HG03280 (cell line): ENCODE data around the gene TTLL9.

Source experiments
- ATAC-seq: cut with Tn5 transposase; IDR thresholded peaks from one replicate; pipeline ENCODE4 v1.9.1; 2021; ENCODE audit warnings: mild to moderate bottlenecking, moderate library complexity; ENCODE audit not compliant: unreplicated experiment

TTLL9 gene

GRCh38 chr20:31972471-31973021 is 102.1 kb downstream of the TTLL9 start:
- ATAC-seq: no peak

- no peak for ATAC-seq
Measured at GRCh38 chr20:31974296-31974695, 103.9 kb downstream of the TTLL9 start.

GRCh38 chr20:31974951-31975487 is 104.6 kb downstream of the TTLL9 start:
- no peak for ATAC-seq

DNA sequence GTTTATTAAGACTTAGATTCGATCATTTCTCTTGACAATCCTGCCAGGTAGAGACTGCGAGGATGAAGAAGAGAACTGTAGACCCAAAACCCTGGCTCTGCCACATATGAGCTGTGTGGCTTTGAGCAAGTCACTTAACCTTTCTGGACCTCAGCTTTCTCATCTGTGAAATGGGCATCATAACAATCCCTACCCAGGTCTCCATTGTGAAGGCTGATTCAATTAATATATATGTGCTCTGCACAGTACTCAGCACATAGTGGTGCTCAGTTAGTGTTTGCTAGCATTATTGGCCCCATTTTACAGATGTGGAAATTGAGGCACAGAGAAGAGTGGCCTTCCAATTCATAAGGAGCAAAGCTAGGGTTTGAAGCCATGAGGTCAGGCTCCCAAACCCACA is 105.4 kb downstream of the TTLL9 start:
- ATAC-seq: no peak

- ATAC-seq: no peak
Measured at GRCh38 chr20:31977080-31977479, 106.6 kb downstream of the TTLL9 start.

DNA sequence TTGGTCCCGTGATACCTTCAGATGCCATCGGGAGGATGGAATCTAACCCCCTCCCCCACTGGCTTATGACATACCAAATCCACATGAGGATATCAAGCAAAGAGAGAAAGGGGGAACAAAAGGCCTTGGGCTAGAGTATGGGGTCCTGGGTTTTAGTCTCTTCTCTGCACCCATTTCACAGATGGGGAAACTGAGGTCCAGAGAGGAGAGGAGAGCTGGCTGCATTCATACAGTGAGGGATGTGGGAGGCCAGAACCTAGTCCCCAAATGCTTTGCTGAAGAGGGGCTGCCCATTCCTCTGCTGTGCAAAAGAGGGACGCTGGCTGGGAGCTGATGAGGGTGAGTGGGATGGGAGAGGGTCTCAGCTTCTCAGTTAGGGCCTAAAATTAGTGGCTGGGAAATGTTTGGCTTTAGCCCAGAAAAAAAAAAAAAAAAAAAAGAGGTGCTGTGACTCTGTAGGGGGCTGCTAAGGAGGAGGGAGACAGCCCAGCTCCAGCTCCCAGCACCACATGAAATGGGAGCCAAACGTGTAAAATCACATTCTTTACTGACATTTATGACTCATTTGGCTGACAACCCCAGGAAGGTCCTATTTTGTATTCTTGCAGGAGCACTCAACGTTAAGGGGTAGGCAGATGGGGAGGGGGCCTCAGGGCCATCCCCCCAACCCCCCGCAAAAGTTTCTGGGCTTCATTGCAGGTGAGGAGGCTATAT is 109.4 kb downstream of the TTLL9 start:
- no peak for ATAC-seq

DNA sequence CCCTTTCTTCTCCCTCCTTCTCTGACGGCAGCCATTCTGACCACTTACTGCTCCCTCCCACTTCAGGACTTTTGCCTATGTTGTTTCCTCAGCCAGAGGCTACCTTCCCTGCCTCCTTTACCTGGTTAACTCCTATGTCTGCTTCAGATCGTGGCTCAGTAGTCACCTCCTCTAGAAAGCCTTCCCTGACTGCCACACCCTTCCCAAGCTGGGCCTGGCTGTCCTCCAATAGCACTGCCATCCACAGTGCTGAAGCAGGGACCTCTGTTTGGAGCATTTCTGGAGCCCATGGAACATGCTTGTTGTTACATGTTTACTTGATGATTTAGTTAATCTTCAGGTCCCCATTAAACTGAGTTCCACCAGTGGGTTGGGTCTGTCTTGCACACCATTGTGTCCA is 111.3 kb downstream of the TTLL9 start:
- no peak for ATAC-seq

GRCh38 chr20:31984981-31985471 is 114.6 kb downstream of the TTLL9 start:
- no peak for ATAC-seq

DNA sequence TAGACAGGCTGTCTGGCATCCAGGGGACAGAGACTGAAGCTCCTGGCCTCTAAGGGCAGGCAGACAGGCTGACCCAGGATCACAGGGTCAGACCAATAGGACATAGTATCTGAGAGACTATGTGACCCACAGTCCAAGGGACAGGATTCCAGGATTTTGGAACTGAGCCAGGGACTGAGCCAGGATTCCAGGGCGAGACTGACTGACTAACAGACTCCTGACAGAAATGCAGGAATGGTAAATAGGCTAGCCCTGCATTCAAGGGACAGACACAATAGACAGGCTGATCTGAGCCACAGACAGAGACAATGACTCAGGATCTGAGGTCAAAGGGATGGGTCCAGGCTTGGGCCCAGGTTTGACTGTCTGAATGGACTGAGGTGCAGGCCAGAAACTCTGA is 117.3 kb downstream of the TTLL9 start:
- no peak for ATAC-seq

DNA sequence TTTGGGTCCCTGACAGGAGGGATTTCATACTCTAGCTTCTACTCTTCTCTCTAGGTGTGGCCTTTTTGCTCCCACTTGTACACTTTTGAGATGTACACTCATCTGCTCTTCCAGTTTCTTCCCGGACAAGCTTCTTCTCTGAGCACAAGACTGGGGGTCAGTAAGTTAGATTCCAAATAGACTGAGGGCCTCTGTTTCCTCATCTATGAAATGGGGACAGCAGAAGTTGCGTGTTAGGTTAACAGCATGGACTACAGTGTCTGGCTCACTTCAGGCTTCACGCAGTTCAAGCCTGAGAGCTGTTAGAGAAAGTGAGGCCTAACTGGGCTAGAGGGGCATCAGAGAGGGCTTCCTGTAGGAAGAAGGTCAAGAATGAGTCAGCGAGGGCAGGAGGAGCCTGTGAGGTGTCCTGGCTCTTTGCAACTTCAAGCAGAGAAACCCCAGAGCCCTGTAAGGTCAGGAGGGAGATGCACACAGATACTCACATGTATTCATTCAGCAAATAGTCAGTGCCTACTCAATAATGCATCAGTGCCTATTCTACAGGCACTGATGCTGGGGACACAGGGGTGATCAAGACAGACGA is 118.1 kb downstream of the TTLL9 start:
- ATAC-seq: no peak

DNA sequence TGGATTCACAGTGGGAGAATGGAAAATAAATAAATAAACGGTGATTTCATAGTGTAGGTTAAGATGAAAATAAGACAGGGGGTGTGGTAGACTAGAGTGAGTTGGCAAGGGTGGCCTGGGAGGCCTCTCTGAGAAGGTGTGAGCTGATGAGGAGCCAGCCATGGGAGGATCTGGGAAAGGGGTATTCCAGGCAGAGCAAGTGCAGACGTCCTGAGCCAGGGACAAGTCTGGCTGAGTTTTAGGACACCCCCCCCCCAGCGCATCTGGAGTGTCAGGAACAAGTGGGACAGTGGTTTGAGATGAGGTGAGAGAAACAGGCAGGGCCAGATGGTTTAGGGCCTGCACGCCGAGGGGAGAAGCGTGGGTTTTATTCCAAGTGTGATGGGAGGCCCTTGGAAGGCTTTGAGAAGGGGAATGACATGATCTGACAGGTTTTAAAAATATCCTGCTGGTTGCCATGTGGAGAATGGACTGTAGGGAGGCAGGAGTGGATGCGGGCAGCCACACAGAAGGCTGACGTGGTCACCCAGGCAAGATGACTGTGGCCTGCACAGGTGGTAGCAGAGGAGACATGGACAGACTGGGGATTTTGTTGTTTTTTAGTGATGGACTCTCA is 118.7 kb downstream of the TTLL9 start:
- ATAC-seq: no peak

GRCh38 chr20:31990641-31991338 is 120.4 kb downstream of the TTLL9 start:
- ATAC-seq: no peak

DNA sequence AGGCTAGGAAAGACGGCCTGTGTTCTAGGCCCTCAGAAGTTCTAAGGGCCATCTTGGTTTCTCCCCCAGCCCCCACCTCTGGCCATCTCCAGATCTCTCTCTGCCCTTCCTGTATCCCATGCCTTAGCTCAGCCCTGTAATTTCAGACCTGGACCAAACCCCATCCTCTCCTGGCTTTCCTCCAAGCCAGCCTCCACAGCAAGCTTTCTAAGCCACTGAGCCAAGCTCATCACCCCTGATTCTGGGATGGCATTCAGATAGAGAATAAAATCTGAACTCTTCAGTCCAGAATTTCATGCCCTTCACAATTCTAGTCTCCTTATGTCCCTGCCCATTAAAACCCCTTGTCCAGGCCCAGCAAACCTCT is 120.9 kb downstream of the TTLL9 start:
- no peak for ATAC-seq

GRCh38 chr20:31992086-31992485 is 121.7 kb downstream of the TTLL9 start:
- no peak for ATAC-seq
